Hematopoietic multipotent progenitor cell treated with erythropoietin and hydrocortisone succinate and interleukin-3 and kit ligand, for 4 days (in vitro differentiated cells): ENCODE data around the gene SPPL3.
"Not testable (repeated sequence)": the region's sequence is repeated elsewhere in the genome, so short reads cannot be mapped to it uniquely, and the experiment has no call there.

Source experiments
- DNase-seq: peaks from one replicate; pipeline ENCODE4 v3.0.0-alpha.2; 2015

SPPL3 gene

DNA sequence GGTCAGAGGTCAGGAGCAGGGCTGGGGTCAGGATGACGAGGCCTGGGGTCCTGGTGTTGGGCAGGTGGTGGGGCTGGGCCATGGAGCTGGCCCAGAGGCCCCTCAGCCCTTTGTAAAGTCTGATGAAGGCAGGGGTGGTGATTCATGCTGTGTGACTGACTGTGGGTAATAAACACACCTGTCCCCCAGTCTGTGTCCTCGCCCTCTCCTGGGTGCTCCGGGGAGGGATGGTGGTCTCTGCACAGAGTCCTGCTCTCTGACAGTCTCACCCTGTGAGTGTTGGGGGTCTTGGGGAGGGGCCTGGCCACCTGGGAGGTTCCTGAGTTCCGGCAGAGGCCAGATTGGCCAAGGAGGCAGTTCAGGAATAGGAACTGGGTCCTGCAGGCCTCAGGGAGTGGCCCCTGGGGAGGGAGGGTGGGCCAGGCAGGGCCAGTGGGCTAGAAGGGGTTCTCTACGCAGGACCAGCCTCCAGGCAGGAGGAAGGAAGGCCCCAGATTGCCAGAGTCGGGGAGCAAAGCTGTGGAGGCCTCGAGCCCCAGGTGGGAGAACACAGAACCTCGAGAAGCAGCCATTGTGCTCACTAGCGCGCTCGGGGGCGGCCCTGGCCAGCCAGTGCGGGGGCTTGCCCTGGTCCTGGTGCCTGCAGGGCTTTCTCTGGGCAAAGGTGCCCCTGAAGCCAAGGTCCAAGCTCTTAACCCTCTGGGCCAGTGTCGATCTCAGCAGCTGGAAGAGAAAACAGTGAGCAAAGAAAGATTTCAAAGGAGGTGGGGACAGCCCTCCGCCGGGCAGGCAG is 164.1 kb downstream of the SPPL3 start:
- DNase-seq: no peak

GRCh38 chr12:120739031-120739762 is 165.0 kb downstream of the SPPL3 start:
- DNase-seq: no peak

DNA sequence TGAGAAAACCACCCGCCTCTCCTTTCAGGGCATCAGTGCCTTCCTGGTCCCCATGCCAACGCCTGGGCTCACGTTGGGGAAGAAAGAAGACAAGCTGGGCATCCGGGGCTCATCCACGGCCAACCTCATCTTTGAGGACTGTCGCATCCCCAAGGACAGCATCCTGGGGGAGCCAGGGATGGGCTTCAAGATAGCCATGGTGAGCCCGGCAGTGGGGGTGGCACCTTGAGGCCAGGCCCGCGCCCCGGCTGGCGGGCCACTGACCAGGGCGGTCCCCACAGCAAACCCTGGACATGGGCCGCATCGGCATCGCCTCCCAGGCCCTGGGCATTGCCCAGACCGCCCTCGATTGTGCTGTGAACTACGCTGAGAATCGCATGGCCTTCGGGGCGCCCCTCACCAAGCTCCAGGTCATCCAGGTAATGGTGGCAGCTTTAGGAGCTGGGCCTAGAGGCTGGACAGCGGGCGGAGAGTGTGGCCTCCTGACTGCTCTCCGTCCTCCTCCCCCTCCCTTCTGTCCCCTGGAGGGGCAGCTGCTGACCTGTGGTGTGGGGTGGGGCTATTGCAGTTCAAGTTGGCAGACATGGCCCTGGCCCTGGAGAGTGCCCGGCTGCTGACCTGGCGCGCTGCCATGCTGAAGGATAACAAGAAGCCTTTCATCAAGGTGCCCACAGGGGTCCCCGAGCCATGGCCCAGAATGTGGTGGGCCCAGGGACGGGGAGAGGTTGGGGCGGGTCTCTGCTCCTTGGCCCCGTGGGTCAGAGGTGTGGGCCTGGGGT is 165.7 kb downstream of the SPPL3 start:
- no peak for DNase-seq

DNA sequence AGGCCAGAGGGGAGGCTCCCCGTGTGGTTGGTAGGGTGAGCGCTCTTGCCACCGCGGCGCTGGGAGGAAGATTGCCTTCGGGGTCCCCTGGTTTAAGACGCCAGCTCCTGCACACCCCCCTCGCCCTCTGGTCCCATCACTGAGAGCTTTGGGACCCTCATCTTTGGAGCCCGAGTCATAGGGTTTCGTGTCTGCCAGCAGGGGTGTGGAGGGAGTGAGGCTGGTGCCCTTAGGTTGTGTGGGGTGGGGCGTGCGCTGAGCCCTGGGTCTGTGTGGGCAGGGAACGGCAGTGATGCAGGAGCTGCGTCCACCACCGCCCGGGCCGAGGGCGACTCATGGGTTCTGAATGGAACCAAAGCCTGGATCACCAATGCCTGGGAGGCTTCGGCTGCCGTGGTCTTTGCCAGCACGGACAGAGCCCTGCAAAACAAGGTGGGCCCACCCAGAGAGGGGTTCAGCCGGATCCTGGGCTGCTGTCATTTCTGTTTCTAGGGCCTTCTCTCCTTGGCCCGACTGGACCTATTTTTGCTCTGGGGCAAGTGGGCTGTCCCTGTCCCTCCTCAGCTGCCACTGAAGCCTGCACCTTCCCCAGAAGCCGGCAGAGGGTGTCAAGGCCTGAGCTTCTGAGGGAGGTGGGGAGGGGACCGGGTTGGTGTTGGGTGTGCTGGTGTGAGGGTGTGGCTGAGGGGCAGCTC is 166.5 kb downstream of the SPPL3 start:
- no peak for DNase-seq

- no peak for DNase-seq
Observed at GRCh38 chr12:120736404-120737331, 167.5 kb downstream of the SPPL3 start.

DNA sequence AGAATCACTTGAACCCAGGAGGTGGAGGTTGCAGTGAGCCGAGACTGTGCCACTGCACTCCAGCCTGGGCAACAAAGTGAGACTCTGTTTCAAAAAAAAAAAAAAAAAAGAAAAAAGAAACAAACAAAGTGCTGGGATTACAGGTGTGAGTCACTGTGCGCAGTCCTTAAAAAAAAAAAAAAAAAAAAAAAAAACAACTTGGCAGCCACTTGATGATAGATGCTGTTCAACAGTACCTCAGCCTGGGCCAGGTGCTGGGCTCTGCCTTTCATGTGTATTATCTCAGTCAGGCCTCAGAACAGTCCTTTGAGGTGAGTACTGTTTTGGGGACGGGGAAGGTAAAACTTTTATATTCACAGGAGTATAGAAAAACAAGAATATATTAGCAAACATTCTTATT is 169.0 kb downstream of the SPPL3 start:
- DNase-seq: no peak

- no peak for DNase-seq
Observed at GRCh38 chr12:120734210-120734609, 169.9 kb downstream of the SPPL3 start.

GRCh38 chr12:120733574-120733973 is 170.6 kb downstream of the SPPL3 start:
- no peak for DNase-seq

- DNase-seq: not testable (repeated sequence)
Observed at GRCh38 chr12:120732198-120732597, 172.0 kb downstream of the SPPL3 start.

- DNase-seq: no peak
Observed at GRCh38 chr12:120726961-120727360, 177.2 kb downstream of the SPPL3 start.

- DNase-seq: no peak
Observed at GRCh38 chr12:120726510-120726793, 177.7 kb downstream of the SPPL3 start.

DNA sequence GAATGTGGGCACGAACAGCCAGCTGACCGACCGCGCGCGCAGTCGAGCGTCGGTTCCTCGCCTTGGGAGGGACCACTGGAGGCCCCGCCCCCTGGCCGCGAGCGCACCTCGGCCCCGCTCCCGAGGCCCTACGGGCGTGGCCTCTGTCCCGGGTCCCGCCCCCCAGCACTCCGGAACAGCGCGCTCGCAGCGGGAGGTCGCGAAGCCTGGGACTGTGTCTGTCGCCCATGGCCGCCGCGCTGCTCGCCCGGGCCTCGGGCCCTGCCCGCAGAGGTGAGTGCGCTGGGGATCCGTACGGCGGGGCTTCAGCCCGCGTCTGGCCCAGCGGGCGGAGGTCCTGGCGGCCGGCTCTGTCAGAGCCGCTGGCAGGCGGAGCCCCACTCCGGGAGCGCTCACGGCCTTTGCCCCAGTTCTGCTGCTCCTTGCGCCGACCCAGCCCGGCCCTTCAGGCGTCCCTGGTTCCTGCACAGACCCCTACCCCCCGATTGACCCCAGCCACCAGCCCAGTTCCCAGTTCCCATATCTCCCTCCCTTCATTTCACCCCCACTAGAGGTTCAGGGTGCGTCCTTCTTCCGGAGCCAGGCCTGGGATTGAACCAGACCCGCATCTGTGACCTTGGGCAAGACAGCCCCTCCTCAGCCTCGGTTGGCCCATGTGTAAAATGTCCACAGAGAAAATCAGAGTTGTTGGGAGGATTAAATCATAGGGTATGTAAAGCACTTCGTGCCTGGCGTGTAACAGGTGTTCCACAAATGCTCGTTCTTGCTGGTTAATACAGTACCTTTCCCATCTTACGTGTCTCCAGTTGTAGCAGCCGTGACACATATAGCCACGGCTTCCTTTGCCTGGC is 178.3 kb downstream of the SPPL3 start, which contains the start of gene ACADS:
TSS of gene ACADS (plus strand) at position 168 of the 851 bp plus-strand sequence. CDS start at position 228, 60 bp downstream.
- peak; percentile 96 for DNase-seq

DNA sequence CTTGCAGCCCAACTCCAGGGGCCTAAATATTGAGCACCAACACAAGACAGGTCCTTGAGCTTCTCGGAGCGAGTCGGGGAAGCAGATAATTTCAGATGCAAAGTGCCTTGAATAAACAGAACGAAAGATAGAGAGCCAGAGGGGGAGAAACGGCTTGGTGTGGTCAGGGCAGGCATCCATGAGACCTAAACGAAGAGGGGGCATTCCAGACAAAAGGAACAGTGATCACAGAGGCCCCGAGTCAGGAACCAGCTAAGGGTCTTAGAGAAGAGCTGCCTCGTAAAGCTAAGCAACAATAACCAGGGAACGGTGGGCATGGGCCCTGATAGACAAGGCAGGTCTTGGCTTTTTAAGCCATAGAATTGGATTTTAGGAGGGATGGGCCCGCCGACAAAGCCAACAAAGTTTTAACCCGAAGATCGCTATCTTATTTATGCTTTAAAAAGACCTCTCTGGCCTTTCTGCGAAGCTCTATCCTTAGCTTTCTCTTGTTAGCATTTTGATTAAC is 179.0 kb downstream of the SPPL3 start:
- DNase-seq: no peak

DNA sequence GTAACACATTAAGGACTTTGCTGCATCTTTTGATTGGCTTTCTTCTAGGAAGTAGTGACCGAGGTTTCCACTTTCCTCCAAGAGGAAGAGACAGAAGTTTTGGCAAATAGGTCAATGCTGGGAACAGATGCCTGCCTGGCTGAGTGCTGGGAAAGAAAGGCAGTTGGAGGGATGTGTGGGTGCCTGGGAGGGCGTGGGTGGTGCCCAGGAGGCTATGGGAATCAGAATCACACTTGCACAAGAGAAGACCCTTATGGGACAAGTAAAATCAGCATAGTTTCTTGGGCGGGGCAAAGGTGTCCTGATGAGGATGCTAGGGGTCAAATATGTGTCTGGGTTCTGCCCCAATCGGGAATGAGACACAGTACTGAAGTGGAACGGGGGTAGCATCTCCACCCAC is 179.4 kb downstream of the SPPL3 start:
- DNase-seq: no peak

- no peak for DNase-seq
Observed at GRCh38 chr12:120722784-120723183, 181.4 kb downstream of the SPPL3 start.

DNA sequence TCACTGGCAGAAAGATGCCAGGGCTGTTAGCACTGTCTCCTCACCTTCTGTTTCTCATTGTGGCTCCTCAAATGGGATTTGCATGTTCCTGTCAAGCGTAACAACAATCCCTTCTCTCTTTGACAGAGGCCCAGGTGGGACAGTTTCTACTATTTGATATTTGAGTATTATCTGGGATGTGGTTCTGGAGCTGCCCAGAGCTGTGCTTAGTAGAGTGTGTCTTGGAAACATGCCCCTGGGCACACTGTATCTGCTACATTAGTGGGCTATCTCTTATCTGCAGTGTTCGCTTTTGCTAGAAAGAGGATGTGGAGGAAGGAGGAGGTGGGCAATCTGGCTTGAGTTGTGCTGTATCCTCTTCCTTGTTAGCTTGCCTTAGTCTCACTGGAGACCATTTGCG is 182.3 kb downstream of the SPPL3 start:
- peak; percentile 84 for DNase-seq

- DNase-seq: no peak
Observed at GRCh38 chr12:120720987-120721801, 183.0 kb downstream of the SPPL3 start.

GRCh38 chr12:120720234-120720986 is 183.7 kb downstream of the SPPL3 start:
- DNase-seq: peak; percentile 92
